ENCODE results near the gene UBA1.

The UBA1 gene

DNA sequence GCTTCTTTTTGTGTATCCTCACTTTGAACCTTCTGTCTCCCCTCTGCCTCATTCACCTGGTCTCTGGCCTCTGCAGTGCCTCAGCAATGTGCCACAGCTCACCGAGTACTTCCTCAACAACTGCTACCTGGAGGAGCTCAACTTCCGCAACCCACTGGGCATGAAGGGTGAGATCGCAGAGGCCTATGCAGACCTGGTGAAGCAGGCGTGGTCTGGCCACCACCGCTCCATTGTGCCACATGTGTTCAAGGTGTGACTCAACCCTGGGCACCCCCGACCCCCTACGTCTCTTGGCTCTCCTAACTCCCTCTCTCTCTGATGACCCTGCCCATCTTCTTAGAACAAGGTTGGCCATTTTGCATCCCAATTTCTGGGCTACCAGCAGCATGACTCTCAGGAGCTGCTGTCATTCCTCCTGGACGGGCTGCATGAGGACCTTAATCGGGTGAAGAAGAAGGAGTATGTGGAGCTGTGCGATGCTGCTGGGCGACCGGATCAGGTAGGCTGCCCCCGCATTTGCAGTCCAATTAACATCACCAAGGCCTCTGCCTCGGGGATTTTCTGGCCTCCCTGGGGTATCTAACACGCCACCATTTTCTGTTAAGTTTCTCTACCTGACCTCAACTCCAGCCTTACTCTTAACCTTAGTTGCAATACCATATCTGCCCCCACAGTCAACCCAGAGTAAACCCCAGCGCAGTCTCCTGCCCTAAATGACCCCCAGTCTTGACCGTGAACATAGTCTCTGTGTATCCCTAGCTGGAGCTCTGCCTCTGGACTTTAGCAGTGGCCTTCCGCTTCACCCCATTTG is 47.8 kb downstream of the UBA1 start:
- Histone ChIP-seq H3K4me1 (ENCODE audit: control insufficient read depth, low read length) (no peaks in the 10 kb centered on the region), H3K4me2 (ENCODE audit: low read length) (no peak overlapping the region), H3K9me3 (ENCODE audit: control insufficient read depth, insufficient read depth, low read length) (no peaks in the 10 kb centered on the region), H3K4me3 (ENCODE audit: low read length) (no peak overlapping the region), H3K9me2 (replicated peaks; ENCODE audit: control insufficient read depth, low read length) (no peaks in the 10 kb centered on the region), H4K20me1 (ENCODE audit: control insufficient read depth, insufficient read depth, low read depth, low read length) (no peaks in the 10 kb centered on the region), H3K36me3 (ENCODE audit: control insufficient read depth, low read length) (peaks cover 17% of the 10 kb centered on the region), H3K27me3 (ENCODE audit: control insufficient read depth, low read length) (no peaks in the 10 kb centered on the region), H3F3A (ENCODE audit: control insufficient read depth, insufficient read depth) (no peaks in the 10 kb centered on the region), H3K79me2 (ENCODE audit: control insufficient read depth, low read length) (peaks cover 15% of the 10 kb centered on the region), H3K27ac (ENCODE audit: low read depth, low read length) (no peak overlapping the region)
- TF ChIP-seq, protein P1, sequence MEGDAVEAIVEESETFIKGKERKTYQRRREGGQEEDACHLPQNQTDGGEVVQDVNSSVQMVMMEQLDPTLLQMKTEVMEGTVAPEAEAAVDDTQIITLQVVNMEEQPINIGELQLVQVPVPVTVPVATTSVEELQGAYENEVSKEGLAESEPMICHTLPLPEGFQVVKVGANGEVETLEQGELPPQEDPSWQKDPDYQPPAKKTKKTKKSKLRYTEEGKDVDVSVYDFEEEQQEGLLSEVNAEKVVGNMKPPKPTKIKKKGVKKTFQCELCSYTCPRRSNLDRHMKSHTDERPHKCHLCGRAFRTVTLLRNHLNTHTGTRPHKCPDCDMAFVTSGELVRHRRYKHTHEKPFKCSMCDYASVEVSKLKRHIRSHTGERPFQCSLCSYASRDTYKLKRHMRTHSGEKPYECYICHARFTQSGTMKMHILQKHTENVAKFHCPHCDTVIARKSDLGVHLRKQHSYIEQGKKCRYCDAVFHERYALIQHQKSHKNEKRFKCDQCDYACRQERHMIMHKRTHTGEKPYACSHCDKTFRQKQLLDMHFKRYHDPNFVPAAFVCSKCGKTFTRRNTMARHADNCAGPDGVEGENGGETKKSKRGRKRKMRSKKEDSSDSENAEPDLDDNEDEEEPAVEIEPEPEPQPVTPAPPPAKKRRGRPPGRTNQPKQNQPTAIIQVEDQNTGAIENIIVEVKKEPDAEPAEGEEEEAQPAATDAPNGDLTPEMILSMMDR (IDR thresholded peaks at IDR 0.05; ENCODE audit: low read depth, low read length, poor library complexity, severe bottlenecking), result no peak
- TF ChIP-seq EZH2phosphoT487 (IDR thresholded peaks at IDR 0.05; ENCODE audit: borderline replicate concordance, low read length), result no peak

DNA sequence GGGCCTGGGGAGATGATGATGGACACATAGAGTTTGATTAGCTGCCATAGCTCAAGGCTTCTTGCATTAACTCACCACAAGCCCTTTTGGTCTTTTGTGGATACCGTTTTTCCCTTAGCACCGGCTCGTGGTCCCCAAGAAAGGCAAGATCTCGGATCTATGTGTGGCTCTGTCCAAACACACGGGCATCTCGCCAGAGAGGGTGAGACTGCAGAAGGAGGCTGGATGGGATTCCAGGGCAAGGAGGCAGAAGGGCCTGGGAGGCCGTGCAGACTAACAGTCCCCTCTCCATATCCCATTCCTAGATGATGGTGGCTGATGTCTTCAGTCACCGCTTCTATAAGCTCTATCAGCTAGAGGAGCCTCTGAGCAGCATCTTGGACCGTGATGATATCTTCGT is 48.7 kb downstream of the UBA1 start:
- no peak overlapping the region for H3K4me2 ChIP-seq (ENCODE audit: low read length)
- H3K4me3 ChIP-seq (ENCODE audit: low read length), result no peak overlapping the region
- peaks cover 17% of the 10 kb centered on the region for H3K36me3 ChIP-seq (ENCODE audit: control insufficient read depth, low read length)
- H3K9me2 ChIP-seq (replicated peaks; ENCODE audit: control insufficient read depth, low read length), result no peaks in the 10 kb centered on the region
- H3K9me3 ChIP-seq (ENCODE audit: control insufficient read depth, insufficient read depth, low read length), result no peaks in the 10 kb centered on the region
- H3K27me3 ChIP-seq (ENCODE audit: control insufficient read depth, low read length), result no peaks in the 10 kb centered on the region
- TF ChIP-seq, protein P1 (IDR thresholded peaks at IDR 0.05; ENCODE audit: low read depth, low read length, poor library complexity, severe bottlenecking), result no peak
- TF ChIP-seq EZH2phosphoT487 (IDR thresholded peaks at IDR 0.05; ENCODE audit: borderline replicate concordance, low read length), result no peak
- peaks cover 6% of the 10 kb centered on the region for H3K79me2 ChIP-seq (ENCODE audit: control insufficient read depth, low read length)
- H3K27ac ChIP-seq (ENCODE audit: low read depth, low read length), result no peak overlapping the region
- no peaks in the 10 kb centered on the region for H3K4me1 ChIP-seq (ENCODE audit: control insufficient read depth, low read length)
- no peaks in the 10 kb centered on the region for H4K20me1 ChIP-seq (ENCODE audit: control insufficient read depth, insufficient read depth, low read depth, low read length)
- no peaks in the 10 kb centered on the region for H3F3A ChIP-seq (ENCODE audit: control insufficient read depth, insufficient read depth)

DNA sequence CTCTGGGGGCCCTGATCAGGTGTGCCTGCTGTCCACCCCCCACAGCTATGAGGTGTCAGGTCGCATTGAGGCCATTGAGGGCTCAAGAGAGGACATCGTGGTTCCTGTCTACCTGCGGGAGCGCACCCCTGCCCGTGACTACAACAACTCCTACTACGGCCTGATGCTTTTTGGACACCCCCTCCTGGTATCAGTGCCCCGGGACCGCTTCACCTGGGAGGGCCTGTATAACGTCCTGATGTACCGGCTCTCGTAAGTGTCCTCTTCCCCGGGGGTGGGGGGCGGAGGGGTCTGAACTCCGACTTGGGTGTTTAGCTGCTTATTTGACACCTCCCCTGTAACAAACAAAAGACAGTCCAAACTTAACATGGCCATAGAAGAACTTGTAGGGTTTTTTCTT is 49.7 kb downstream of the UBA1 start:
- Histone ChIP-seq H3K9me3 (ENCODE audit: control insufficient read depth, insufficient read depth, low read length) (no peaks in the 10 kb centered on the region), H3K27ac (ENCODE audit: low read depth, low read length) (no peak overlapping the region), H3K27me3 (ENCODE audit: control insufficient read depth, low read length) (no peaks in the 10 kb centered on the region), H3K4me3 (ENCODE audit: low read length) (no peak overlapping the region), H4K20me1 (ENCODE audit: control insufficient read depth, insufficient read depth, low read depth, low read length) (no peaks in the 10 kb centered on the region), H3K36me3 (ENCODE audit: control insufficient read depth, low read length) (peaks cover 17% of the 10 kb centered on the region), H3K4me1 (ENCODE audit: control insufficient read depth, low read length) (no peaks in the 10 kb centered on the region), H3K79me2 (ENCODE audit: control insufficient read depth, low read length) (no peaks in the 10 kb centered on the region), H3K4me2 (ENCODE audit: low read length) (no peak overlapping the region), H3F3A (ENCODE audit: control insufficient read depth, insufficient read depth) (no peaks in the 10 kb centered on the region), H3K9me2 (replicated peaks; ENCODE audit: control insufficient read depth, low read length) (no peaks in the 10 kb centered on the region)
- TF ChIP-seq, protein P1 (IDR thresholded peaks at IDR 0.05; ENCODE audit: low read depth, low read length, poor library complexity, severe bottlenecking), result no peak
- no peak for TF ChIP-seq EZH2phosphoT487 (IDR thresholded peaks at IDR 0.05; ENCODE audit: borderline replicate concordance, low read length)
